Amygdala (tissue), 56 donors: ENCODE measurements around the gene UQCRHL.
"Not testable (repeated sequence)": the region's sequence is repeated elsewhere in the genome, so short reads cannot be mapped to it uniquely, and the experiment has no call there.

Experiments used
- DNase-seq, 56 donors: peaks; one replicate each; lab custom pipeline; 2025; lab: John Stamatoyannopoulos, UW

Gene UQCRHL

DNA sequence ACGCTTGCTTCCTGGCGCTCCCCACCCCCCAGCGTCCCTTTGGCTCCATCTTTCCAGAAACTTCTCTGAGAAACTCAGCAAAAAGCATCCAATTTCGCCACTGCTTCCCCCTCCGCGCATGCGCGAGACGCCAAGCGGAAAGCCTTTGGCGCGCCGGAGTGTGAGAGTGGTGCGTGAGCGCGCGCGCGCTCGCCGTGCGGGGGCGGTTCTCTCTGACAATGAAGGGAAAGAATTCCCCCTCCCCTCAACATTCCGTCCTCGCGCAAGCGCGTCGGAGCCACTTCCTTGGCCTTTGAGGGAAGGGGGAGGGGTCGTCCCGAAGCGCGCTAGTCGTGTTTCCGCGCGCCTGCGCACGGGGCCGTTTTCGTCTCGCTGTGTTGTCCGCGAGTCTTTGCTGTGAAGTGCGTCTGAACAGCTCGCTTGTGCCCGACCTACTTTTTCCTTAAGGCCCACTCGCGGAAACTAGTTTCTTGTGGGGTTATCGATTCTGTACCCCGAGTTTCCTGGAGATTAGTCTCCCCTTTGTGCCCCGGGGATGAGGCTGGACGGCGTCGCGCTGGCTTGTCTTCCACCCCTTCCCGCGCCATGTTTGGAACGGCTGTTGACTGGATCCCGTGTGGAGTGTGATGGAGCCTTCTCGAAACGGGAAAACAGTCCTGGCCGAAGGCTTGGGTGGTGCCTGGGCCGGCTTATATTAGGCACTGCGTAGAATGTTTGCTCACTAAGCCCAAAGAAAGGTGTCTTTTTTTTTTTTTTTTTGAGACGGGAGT lies 28.5 kb upstream of the UQCRHL start:
- peak; percentile 87 to 100 (median 98) for DNase-seq

DNA sequence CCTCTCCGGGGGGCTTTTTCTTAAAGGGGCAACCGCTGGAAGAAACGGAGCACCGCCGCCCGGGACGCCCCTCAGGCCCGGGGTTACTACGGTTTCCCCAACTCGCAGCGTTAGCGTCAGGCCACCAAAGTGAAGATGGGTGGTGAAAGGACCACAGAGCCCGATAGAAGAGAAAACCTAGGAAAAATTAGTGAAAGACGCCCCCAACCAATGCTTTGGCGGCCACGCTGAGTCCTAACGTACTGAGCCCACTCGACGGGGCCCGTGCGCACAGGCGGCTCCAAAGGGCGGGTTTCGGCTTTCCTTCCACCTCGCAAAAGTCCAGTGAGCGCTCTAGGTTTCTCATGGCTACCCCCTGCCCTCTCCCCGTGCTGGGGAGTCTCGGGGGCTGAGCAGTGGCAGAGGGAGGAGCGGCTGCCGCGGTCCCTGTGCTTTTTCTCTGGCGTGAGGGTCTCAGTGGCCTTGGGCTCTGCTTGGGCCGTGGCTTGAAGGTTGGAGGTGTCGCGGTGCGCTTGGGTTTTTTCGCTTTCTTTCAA lies 27.8 kb upstream of the UQCRHL start:
- peak in 2 of 56 donors; percentile 49 to 63 for DNase-seq

DNA sequence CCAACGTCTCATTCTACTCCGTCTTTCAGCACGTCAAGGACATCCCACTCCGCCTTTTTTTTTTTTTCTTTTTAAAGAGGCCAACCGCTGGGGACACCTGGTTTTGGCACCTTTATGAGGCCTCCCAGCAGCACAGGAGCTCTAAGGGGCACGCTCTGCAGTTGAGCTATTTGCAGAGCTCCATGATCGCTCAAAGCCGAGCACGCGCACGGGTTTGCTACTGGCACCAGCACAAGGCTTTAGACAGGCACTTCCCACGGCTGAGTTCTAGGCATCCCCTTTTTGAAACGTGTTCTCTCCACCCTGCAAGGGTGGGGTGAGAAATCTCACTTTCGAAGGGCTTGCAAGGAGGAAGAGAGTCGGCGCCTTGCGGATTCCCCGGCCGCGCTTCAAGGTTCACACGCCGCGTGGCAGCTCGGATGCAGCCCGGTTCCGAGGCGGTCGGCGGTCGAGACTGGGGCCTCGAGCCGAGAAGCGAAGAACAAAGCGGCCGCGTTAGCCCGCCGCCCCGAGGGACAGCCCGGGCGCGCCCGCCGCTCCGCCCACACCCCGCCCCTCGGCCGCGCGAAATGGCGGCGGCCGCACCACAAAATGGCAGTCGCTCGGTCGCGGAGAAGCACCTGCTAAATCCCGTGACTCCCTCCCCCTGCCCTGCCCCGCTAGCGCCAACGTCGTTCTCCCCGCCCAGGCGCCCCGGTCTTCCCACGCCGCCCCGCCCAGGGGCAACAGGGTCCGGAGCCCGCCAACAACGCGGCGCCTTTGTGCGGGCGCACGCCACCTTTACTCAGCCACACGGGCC lies 27.2 kb upstream of the UQCRHL start:
- peak in 55 of 56 donors; percentile 49 to 92 (median 81) for DNase-seq

DNA sequence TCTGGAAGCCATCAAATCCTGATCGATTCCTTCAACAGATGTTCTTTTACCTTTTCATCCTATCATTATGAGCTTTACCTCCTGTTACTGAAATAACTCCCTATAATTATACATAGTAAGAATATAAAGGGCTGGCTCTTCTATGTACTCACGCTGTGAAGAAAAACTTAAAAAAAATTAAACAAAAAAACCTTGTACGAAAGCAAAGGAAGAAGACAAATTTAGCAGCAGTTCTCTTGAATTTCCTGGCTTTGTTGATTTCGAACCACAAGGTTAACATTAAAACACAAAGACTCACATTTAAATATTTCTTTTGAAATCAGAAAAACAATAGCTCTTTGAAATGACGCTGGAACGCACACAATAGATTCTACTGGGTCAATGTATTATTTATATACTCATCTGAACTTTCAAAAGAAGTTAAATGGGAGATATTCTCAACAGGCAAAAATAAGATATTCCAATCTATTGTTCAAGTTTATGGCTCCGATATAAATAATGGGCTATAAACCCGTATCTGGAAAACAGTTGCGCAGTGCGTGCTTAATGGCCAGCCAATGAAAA lies 26.5 kb upstream of the UQCRHL start:
- peak in 1 of 56 donors; percentile 78 for DNase-seq

DNA sequence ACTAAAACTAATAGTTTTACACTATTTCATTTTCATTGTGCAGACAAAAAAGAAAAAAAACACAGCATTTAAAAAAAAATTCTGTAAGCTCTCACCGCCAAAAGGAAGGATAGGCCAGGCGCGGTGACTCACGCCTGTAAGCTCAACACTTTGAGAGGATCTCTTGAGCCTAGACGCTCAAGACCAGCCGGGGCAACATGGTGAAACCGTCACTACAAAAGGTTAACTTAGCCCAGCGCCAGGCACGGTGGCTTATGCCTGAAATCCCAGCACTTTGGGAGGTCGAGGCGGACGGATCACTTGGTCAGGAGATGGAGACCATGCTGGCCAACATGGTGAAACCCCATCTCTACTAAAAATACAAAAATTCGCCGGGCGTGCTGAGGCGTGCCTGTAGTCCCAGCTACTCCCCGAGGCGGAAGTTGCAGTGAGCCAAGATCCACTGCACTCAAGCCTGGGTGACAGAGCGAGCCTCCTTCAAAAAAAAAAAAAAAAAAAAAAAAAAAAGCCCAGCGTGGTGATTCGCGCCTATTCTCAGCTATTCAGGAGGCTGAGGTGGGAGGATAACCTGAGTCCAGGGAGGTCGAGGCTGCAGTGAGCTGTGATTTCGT lies 25.7 kb upstream of the UQCRHL start:
- peak in 20 of 56 donors; percentile 6 to 55 (median 24) for DNase-seq

DNA sequence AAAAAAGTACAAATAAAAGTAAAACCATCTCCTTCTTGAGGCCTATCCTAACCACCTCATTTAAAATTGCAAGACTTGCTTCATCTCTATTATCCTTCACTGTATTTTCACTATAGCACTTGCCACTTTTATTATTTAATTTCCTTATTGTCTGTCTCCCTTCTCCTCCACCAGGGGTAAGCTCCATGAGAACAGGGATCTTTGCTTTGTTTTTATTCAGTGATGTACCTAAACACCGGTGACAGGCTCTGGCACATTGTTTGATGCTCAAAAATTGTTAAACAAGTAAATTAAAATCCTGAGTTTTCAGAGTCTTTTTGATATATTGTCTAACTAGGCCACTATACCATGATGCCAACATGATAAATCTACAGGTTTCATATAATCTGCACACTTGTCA lies 22.8 kb upstream of the UQCRHL start:
- DNase-seq, result no peak

DNA sequence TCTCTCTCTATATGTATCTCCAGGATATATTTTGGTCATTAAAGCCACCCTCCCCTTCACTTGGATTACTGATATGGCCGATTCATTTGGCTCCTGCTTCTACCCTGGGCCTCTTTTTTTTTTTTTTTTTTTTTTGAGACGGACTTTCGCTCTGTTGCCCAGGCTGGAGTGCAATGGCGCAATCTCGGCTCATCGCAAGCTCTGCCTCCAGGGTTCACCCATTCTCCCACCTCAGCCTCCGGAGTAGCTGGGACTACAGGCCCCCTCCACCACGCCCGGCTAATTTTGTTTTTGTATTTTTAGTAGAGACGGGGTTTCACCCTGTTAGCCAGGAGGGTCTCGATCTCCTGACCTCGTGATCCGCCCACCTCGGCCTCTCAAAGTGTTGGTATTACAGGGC lies 21.5 kb upstream of the UQCRHL start:
- not testable (repeated sequence) for DNase-seq

DNA sequence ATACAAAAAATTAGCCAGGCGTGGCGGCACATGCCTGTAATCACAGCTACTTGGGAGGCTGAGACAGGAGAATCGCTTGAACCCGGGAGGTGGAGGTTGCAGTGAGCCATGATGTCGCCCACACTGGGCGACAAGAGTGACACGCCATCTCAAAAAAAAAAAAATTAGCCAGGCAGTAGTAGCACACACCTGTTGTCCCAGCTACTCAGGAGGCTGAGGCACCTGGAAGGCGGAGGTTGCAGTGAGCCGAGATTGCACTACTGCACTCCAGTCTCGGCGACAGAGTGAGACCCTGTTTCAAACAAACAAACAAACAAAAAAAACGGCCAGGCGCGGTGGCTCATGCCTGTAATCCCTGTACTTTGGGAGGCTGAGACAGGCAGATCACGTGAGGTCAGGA lies 20.1 kb upstream of the UQCRHL start:
- not testable (repeated sequence) for DNase-seq

DNA sequence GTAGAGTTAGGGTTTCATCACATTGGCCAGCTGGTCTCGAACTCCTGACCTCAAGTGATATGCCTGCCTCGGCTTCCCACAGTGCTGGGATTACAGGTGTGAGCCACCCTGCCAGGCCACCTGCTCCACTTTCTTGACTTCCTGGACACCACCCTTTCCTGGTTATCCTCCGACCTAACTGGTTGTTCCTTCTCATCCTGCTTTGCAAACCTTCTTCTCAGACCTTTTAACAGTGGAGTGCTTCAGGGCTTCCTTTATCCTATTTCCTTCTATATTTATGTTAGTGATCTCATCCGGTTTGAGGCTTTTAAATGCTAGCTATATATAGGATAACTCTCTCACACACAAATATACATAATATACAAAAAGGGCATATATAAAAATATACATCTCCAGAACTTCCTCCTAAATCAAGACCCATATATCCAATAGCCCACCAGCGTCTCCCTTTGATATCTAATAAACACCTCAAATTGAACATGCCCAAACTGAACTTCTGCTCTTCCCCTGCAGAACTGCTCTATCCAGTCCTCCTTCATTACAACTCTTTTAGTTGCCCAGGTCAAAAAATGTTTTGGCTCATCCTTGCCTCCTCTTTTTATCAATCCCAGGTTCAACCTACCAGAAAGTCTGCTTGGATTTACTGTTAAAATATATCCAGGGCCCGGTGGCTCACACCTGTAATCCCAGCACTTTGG lies 19.5 kb upstream of the UQCRHL start:
- DNase-seq, result no peak

DNA sequence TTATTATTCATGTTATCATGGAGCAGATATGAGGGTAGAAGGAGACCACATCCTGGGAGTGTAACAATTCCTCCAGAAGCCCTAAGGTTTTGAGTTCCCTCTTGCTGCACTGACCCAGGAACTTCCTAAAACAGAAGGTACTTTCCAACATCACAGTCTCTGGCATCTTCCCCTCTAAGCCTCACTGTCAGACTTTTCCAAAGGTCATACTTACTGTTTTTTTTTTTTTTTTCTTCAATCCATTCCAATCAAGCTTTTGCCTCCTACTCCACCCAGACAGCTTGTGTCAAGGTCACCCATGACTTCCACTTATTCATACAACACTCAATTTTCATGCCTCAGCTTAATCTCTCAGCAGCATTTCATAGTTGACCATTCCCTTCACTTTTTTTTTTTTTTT lies 18.4 kb upstream of the UQCRHL start:
- DNase-seq, result no peak

DNA sequence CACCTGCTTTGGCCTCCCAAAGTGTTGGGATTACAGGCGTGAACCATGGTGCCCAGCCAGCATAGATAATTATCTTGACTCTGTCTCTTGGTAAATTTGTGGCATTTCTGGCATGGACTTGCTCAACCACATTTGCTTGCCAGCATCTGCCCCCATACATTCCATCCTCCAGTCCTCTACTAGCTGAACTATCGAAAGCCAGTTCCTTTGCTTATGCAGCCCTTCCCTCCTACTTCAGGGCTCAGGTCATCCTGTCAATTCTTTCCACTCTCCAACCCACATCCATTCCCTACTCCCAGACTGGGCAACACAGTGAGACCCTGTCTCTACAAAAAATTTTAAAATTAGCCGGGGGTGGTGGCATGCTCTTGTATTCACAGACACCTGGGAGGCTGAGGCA lies 13.0 kb upstream of the UQCRHL start:
- no peak for DNase-seq

DNA sequence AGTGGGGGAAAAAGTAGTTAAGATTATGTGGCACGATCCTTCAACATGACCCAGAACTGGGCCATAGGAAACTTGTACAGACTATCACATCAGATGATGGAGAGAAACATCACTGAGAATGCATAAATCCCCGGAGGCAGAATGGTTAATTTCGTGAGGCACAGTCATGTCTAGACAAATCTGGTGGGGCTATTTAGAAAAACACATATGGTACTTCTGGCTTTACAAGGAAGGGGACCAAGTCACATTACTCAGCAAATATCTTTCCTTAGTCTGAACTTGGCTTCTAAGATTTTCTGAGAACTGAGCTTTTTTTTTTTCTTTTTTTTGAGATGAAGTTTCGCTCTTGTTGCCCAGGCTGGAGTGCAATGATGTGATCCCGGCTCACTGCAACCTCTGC lies 9.2 kb upstream of the UQCRHL start:
- DNase-seq, result no peak

DNA sequence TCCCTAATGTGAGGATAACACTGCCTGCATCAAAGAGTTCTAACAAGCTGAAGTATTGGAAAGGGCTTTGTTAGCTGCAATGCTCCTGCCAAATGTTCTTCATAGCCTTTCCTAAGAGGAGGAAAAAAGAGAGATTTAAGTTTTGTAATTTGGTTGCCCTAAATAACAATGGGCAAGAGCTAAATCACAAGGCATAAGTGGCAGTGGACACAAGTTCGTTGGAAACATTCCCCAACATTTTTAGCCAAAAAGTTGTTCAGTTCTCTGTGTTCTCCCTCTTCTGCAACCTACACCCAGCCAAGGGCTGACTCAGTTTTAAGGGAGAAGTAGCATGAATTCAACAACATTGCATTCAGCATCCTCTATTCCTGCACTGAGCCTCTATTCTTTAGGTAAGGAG lies 2.6 kb upstream of the UQCRHL start:
- DNase-seq, result peak in 6 of 56 donors; percentile 8 to 66 (median 44)

DNA sequence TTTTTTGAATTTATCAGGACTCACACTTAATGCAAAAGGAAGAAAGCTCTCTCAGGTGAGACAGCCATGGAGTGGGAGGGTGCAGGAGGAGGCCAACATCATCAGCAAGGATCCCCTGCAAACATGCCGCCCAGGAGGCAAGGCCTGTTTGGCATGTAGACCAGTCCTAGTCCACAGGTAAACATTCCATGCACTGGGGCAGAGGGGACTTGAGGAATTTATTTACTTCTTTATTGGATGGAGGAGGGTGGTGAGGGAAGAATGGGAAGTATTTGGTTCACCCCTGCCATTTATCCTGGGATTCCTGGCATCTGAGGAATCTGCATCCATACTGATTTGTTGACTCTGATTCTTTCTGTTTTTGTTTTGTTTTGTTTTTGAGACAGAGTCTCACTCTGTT lies 1.5 kb upstream of the UQCRHL start:
- no peak for DNase-seq

DNA sequence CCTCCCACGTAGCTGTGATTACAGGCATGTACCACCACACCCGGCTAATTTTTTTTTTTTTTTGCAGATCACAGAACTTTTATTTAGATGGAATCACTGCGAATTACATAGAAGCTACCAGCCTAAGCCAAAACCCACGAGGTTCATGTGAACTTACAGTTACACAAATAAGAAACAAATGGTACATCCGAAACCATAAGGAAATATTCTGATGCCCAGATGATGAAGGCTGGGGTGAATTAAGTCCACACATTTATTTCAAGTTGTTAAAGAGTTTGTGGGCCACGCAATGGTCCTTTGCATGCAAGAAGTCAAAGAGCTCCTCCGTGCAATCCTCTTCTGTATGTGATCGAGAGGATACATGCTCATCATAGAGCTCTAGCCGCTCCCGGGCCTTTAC lies 328 bp downstream of the UQCRHL start:
- no peak for DNase-seq

DNA sequence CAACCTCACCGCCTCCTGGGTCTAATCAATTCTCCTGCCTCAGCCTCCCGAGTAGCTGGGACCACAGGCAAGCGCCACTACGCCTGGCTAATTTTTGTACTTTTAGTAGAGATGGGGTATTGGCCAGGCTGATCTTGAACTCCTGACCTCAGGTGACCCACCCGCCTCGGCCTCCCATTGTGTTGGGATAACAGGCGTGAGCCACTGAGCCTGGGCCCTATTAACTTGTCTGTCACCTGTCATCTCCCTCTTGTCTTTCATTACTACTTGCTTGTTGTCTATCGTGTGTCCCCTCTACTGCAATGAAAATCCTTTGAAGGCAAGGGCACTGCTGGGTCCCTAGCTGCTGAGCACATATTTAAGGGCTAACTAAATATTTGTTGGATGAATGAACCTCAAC lies 3.4 kb downstream of the UQCRHL start:
- DNase-seq, result no peak

DNA sequence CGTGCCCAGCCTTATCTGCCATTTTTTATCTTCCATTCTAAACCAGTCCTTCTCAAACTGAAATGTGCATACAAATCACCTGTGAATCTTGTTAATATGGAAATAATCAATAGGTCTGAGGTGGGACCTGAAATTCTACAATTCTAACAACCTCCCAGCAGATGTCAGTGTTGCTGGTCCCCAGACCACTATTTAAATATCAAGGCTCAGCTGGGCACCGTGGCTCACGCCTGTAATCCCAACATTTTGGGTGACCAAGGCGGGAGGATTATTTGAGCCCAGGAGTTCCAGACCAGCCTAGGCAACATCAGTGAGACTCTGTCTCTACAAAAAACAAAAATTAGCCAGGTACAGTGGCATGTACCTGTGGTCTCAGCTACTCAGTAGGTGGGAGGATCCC lies 4.1 kb downstream of the UQCRHL start:
- DNase-seq, result peak in 2 of 56 donors; percentile 12 to 19

DNA sequence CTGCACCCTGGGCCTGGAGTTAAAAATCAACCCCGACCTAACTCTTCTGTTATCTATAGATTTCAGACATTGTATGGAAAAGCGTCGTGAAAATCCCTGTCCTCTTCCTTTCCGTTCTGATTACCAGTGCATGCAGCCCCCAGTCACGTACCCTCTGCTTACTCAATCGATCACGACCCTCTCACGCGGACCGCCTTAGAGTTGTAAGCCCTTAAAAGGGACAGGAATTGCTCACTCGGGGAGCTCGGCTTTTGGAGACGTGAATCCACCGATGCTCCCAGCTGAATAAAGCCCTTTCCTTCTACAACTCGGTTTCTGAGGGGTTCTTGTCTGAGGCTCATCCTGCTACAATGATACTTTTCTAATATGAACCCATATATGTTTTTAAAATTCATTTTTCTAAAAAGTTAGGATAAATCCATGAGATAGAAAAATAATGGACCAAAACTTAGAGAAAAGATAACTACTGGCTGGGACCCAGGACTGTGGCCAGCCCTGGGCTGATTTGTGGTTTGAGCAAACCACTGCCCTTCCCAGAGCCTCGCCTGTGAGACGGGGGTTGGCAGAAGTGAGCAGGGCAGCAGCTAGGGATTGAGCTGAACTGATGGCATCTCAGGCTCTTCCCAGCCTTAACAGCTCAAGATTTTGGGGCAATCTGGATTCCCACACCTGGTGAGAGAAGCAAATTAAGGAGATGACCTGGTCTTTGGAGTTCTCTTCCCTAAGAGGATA lies 5.0 kb downstream of the UQCRHL start:
- no peak for DNase-seq
